ENCODE data around the gene SHISA8. TPM values are rescaled to one million over a fixed set of nuclear protein-coding genes. Genes with fewer than 3 reads are reported as not detected.

Gene SHISA8
- total and polyA plus RNA-seq, 2 of the 13 experiments (the other 11 are each of a cell fraction or from before 2014, with no cell fraction given) = not detected

GRCh38 chr22:41946629-41947423 is 32.0 kb upstream of the SHISA8 start, which contains the start of gene CENPM (continued):
- TF ChIP-seq ZBTB40 (IDR thresholded peaks at IDR 0.05) (no peak), ZBTB40 (CRISPR knock-in tag; IDR thresholded peaks at IDR 0.05) (peak; percentile 44), KLF15 (CRISPR knock-in tag; IDR thresholded peaks at IDR 0.05; ENCODE audit: borderline replicate concordance) (0 out of 2 replicates have a peak, but pooled peaks have one; percentile 14), KAT2B (IDR thresholded peaks at IDR 0.05; ENCODE audit: borderline replicate concordance, low read depth, low read length) (no peak), GPBP1L1 (CRISPR knock-in tag; IDR thresholded peaks at IDR 0.05) (no peak), ZNF383 (CRISPR knock-in tag; IDR thresholded peaks at IDR 0.05; ENCODE audit: borderline replicate concordance) (peak; percentile 88; the same call in 1 of the 2 replicates), PHB2 (IDR thresholded peaks at IDR 0.05; ENCODE audit: partially characterized antibody) (no peak)

Data from HepG2 (cell line).